Activated T-cell treated with anti-CD3 and anti-CD28 coated beads for 48 hours (primary cell): ENCODE results near the gene TMEM134.
A peak's percentile ranks its signal among the peaks of the same experiment; 100 is the strongest.
"Not testable (repeated sequence)": the region's sequence is repeated elsewhere in the genome, so short reads cannot be mapped to it uniquely, and the experiment has no call there.

Source experiments
- DNase-seq: peaks from one replicate; pipeline ENCODE4 v3.0.0-alpha.2; 2020; ENCODE audit warnings: low read depth

Gene TMEM134

DNA sequence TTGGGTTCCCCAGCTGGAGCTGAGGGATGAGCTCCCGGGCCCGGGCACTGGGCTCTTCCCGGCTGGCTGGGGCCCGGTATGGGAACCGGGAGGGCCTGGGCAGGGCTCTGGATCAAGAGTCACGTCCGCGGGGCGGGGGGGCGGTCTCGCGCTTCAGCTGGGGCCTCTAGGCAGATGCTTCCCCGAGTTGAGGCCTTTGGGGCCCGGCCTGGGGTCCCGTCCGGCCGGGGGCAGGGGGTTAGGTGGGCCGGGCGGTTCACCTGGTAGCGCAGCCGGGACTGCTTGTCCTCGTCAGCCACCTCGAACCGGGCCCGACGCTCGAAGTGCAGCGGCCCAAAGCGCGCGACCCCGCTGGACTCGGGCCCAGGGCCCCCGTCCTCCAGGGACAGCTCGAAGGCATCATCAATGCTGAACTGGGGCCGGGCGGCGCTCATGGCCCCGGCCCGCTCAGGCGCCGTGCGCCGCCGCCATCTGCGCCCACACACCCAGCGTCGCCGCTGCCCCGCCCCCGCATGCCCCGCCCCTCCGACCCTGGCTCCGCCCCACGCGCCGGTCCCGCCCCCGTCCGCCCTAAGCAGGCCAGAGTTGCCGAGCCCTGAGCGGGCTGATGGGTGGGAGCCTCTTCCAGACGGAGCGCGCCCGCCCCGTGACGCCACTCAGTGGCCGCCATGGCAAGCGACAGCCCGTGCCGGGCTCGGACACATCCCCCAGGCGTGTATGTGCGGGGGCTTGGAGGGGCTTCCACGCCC, at the start of gene TMEM134:
Gene TMEM134, minus strand, starts transcription at position 493 of the 749 bp plus-strand sequence. Its CDS starts 59 bp downstream, at position 434.
- peak; percentile 89 for DNase-seq

- DNase-seq, result no peak
Measured at GRCh38 chr11:67517784-67518552, 48.9 kb upstream of the TMEM134 start.

DNA sequence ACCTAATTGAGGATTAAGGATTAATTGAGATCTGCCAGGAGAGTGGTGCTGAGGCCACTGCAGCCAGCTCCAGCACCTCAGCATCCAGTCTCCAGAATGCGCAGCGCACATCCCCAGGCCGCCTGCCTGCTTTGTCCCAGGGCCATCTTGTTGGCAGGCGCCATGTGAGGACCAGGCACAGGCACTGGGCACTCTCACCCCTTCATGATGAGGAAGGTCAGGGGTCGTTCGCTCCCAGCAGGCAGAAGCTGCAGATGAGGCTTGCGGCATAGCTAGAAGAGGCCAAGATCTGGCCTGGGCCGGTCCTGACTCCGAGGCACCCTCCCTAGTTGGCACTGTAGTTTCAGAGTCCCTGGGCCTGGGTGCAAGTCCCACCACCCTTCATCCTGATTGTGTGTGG, 47.8 kb upstream of the TMEM134 start:
- no peak for DNase-seq

GRCh38 chr11:67514116-67514515, 45.1 kb upstream of the TMEM134 start:
- no peak for DNase-seq

- not testable (repeated sequence) for DNase-seq
Measured at GRCh38 chr11:67511558-67511957, 42.5 kb upstream of the TMEM134 start.

GRCh38 chr11:67510023-67510345, 40.9 kb upstream of the TMEM134 start:
- no peak for DNase-seq

DNA sequence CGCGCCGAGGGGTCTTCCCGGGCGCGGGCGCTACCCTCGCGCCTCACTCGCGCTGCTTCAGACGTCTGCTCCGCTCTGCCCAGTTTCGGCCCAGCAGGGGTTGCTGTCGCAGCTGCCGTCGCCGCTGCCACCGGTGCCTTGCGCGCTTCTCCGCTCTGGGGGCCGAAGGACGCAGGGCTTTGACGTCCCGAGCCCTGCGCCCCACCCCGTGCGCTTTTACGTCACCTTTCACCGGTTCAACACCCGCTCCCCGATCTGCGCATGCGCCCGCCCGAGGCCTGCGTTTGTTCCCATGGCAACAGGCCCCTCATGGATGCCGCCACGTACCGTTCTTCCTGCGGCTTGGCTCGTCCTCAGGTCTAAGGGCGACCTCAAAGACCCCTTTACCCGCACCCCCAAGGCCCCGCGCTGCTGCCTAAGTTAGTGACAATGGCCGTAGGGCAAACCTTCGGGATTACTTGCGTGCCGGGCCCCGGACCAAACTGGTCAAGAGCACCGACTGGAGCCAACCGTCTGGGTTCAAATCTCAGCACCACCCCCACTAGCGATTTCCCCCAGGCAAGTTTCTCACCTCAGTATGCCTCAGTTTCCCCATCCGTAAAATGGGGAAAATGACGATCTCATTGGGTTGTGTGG, 39.6 kb upstream of the TMEM134 start:
- peak; percentile 97 for DNase-seq

- DNase-seq, result peak; percentile 98
Measured at GRCh38 chr11:67507864-67508485, 38.9 kb upstream of the TMEM134 start, which contains the start of gene CDK2AP2. TSS of gene CDK2AP2 (minus strand) at chr11:67508162. CDS start at chr11:67508082, 80 bp downstream.

GRCh38 chr11:67507242-67507863, 38.3 kb upstream of the TMEM134 start:
- DNase-seq, result no peak

GRCh38 chr11:67506426-67507051, 37.5 kb upstream of the TMEM134 start:
- DNase-seq, result no peak

DNA sequence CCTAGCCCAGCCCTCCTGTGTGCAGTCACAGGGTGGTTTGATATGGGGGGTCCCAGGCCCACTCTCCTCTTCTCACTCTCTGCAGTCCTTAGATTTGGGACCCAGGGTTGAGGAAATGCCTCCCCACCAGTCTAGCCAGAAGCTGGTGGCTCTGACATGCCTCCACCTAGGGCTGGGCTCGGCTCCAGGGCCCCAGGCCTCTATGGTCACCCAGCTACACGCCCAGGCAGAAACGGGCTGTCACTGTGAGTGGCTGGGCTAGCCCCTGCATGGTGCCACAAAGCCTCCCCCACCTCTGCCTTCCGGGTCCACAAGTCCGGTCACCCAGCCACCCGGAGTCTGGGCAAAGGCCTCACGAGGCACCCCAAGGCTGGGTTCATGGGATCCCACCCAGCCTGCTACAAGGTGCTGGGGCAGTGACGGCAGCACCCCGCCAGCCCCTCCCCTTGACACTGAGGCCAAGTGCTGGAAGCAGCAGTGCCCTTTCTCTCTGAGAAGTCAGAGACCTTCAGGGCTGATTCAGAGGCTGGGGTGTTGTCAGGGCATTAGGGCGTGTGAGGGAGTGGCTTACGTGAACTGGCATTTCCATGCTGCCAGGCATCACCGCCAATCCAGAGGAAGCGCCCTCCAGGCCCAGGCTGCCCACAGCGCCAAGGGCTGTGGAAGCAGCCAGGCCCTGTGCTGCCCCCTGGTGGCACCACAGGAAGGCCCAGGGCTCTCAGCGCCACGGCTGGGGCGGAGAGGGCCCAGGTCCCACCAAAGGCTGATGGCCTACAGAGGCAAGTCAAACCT, 36.8 kb upstream of the TMEM134 start:
- DNase-seq, result peak; percentile 93

- peak; percentile 79 for DNase-seq
Measured at GRCh38 chr11:67504950-67505581, 36.0 kb upstream of the TMEM134 start, which contains the start of gene PITPNM1. TSS of gene PITPNM1 (minus strand) at chr11:67505363. CDS start at chr11:67504180, 1,183 bp downstream.

- peak; percentile 40 for DNase-seq
Measured at GRCh38 chr11:67504005-67504949, 35.2 kb upstream of the TMEM134 start.

DNA sequence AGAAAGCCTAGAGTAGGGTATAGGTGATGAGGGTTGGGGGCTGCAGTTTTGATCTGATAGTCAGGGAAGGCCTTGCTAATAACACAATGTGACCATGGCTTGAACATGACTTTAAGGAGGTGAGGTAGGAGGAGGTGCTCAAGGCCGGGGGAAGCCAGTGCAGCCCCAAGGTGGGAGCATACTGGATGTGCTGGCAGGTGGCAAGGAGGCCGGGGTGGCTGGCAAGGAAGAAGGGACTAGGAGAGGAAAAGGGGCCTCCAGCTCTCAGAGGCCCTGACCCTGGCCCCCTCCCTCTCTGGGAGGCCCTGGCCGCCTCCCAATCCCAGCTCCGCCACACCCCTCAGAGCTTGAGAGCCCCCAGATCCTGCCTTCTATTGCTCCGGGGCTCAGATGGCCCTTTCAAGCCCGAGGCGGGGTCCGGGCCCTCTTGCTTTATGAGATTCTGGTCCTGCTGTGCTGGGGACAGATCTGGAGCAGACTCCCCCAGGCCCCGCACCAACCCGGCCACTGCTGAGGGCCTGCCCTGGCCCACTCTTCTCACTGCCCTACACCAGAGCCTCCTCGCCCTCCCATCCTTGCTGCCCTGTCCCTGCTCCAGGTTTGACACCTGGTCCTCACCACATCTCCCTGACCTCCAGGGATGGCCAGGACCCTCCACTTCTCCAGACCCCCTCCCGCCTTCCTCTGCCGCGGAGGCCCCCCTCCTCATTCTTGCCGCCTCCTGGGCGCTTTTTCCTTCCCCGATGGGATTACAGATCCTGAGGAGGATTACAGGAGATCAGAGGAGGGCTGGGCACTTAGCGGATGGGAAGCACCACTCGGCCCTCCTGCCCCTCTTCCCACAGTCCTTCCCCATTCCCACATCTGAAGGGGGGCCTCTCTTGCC, 34.3 kb upstream of the TMEM134 start:
- DNase-seq, result no peak

DNA sequence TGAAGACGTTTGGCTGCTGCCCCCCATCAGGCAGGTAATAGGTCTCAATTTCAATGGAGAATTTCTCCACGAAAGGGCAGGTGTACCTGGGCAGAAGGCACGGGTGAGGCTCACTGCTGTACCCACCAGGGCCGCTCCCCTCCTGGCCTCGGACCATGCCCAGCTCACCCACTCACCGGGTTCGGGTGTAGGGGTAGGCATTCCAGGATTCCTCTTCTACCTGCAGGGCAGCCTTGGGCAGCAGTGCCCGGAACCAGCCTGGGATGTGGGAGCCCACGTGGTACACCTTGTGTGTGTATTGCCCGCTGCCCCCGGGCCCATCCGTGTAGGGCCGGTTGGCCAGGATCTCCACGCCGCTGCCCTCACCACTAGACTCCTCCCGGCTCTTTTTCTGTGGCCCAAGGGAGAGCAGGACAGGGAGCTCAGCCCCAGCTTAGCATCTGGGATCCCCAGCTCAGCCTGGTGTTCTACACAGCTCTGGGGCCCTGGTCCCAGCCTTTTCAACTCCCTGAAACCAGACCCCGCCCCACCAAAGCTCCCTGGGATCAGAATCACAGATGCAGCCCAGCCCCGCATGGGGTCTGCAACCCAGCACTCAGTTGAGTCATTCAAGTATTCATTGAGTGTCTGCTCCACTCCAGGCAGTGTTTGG, 33.4 kb upstream of the TMEM134 start:
- no peak for DNase-seq

GRCh38 chr11:67501854-67502253, 32.8 kb upstream of the TMEM134 start:
- DNase-seq, result no peak
